Measurements from ENCODE around the gene AUNIP.
A peak's percentile ranks its signal among the peaks of the same experiment; 100 is the strongest.

AUNIP gene

GRCh38 chr1:25806418-25806817, 52.8 kb downstream of the AUNIP start:
- no peak for DNase-seq
- no peaks in the 10 kb centered on the region for H3K36me3 Mint-ChIP-seq (ENCODE audit: low read depth)
- H3K4me3 Mint-ChIP-seq: no peak overlapping the region
- no peaks in the 10 kb centered on the region for H3K27me3 Mint-ChIP-seq
- no peak for ATAC-seq
- H3K27ac Mint-ChIP-seq: no peak overlapping the region
- H3K9me3 Mint-ChIP-seq: no peaks in the 10 kb centered on the region
- H3K4me1 Mint-ChIP-seq: peaks cover 24% of the 10 kb centered on the region

GRCh38 chr1:25805863-25806225, 53.4 kb downstream of the AUNIP start:
- no peak for ATAC-seq
- H3K36me3 Mint-ChIP-seq (ENCODE audit: low read depth): no peaks in the 10 kb centered on the region
- H3K27me3 Mint-ChIP-seq: no peaks in the 10 kb centered on the region
- H3K27ac Mint-ChIP-seq: no peak overlapping the region
- H3K4me3 Mint-ChIP-seq: no peak overlapping the region
- H3K4me1 Mint-ChIP-seq: peaks cover 26% of the 10 kb centered on the region
- no peaks in the 10 kb centered on the region for H3K9me3 Mint-ChIP-seq
- DNase-seq: no peak

- Mint-ChIP-seq H3K27ac (no peak overlapping the region), H3K4me1 (peaks cover 30% of the 10 kb centered on the region), H3K27me3 (peaks cover 3% of the 10 kb centered on the region), H3K36me3 (ENCODE audit: low read depth) (no peaks in the 10 kb centered on the region), H3K4me3 (no peak overlapping the region), H3K9me3 (no peaks in the 10 kb centered on the region)
- DNase-seq: no peak
- no peak for ATAC-seq
Observed at GRCh38 chr1:25804964-25805862, 54.0 kb downstream of the AUNIP start.

GRCh38 chr1:25804244-25804963, 54.9 kb downstream of the AUNIP start:
- no peak overlapping the region for H3K4me3 Mint-ChIP-seq
- no peaks in the 10 kb centered on the region for H3K9me3 Mint-ChIP-seq
- H3K4me1 Mint-ChIP-seq: peaks cover 34% of the 10 kb centered on the region
- ATAC-seq (peak; percentile 50), DNase-seq (no peak)
- H3K36me3 Mint-ChIP-seq (ENCODE audit: low read depth): no peaks in the 10 kb centered on the region
- no peak overlapping the region for H3K27ac Mint-ChIP-seq
- H3K27me3 Mint-ChIP-seq: peaks cover 3% of the 10 kb centered on the region

GRCh38 chr1:25803368-25803767, 55.9 kb downstream of the AUNIP start:
- ATAC-seq (no peak), DNase-seq (no peak)
- no peaks in the 10 kb centered on the region for H3K9me3 Mint-ChIP-seq
- peaks cover 3% of the 10 kb centered on the region for H3K27me3 Mint-ChIP-seq
- no peaks in the 10 kb centered on the region for H3K36me3 Mint-ChIP-seq (ENCODE audit: low read depth)
- H3K4me3 Mint-ChIP-seq: no peak overlapping the region
- no peak overlapping the region for H3K27ac Mint-ChIP-seq
- peaks cover 38% of the 10 kb centered on the region for H3K4me1 Mint-ChIP-seq

GRCh38 chr1:25802915-25803314, 56.3 kb downstream of the AUNIP start:
- Mint-ChIP-seq H3K27ac (no peak overlapping the region), H3K4me3 (peak overlapping the region; percentile 3), H3K9me3 (no peaks in the 10 kb centered on the region), H3K4me1 (peaks cover 40% of the 10 kb centered on the region), H3K36me3 (ENCODE audit: low read depth) (no peaks in the 10 kb centered on the region), H3K27me3 (peaks cover 3% of the 10 kb centered on the region)
- DNase-seq (no peak), ATAC-seq (no peak)

GRCh38 chr1:25800703-25801377, 58.4 kb downstream of the AUNIP start:
- H3K27me3 Mint-ChIP-seq: peaks cover 3% of the 10 kb centered on the region
- peaks cover 59% of the 10 kb centered on the region for H3K4me1 Mint-ChIP-seq
- ATAC-seq (no peak), DNase-seq (no peak)
- no peak overlapping the region for H3K27ac Mint-ChIP-seq
- H3K4me3 Mint-ChIP-seq: peak overlapping the region; percentile 73
- H3K36me3 Mint-ChIP-seq (ENCODE audit: low read depth): no peaks in the 10 kb centered on the region
- no peaks in the 10 kb centered on the region for H3K9me3 Mint-ChIP-seq

GRCh38 chr1:25799935-25800702, 59.1 kb downstream of the AUNIP start, which contains the start of gene SELENON:
TSS of gene SELENON (plus strand) at chr1:25800193. CDS start at chr1:25800231, 38 bp downstream.
- DNase-seq: no peak
- H3K9me3 Mint-ChIP-seq: no peaks in the 10 kb centered on the region
- peaks cover 67% of the 10 kb centered on the region for H3K4me1 Mint-ChIP-seq
- peaks cover 3% of the 10 kb centered on the region for H3K27me3 Mint-ChIP-seq
- no peak within 1 kb of the TSS for H3K27ac Mint-ChIP-seq
- peak within 1 kb of the TSS; percentile 73 for H3K4me3 Mint-ChIP-seq
- no peaks in the 10 kb centered on the region for H3K36me3 Mint-ChIP-seq (ENCODE audit: low read depth)
- peak; percentile 9 for ATAC-seq

GRCh38 chr1:25799352-25799934, 59.8 kb downstream of the AUNIP start:
- Mint-ChIP-seq H3K27me3 (peaks cover 3% of the 10 kb centered on the region), H3K4me1 (peaks cover 64% of the 10 kb centered on the region), H3K36me3 (ENCODE audit: low read depth) (no peaks in the 10 kb centered on the region), H3K4me3 (peak overlapping the region; percentile 65), H3K27ac (no peak overlapping the region), H3K9me3 (no peaks in the 10 kb centered on the region)
- ATAC-seq: no peak
- DNase-seq: no peak

- Mint-ChIP-seq H3K4me3 (no peak overlapping the region), H3K4me1 (peaks cover 61% of the 10 kb centered on the region), H3K27ac (no peak overlapping the region), H3K27me3 (peaks cover 3% of the 10 kb centered on the region), H3K36me3 (ENCODE audit: low read depth) (no peaks in the 10 kb centered on the region), H3K9me3 (no peaks in the 10 kb centered on the region)
- no peak for DNase-seq
- no peak for ATAC-seq
Observed at GRCh38 chr1:25798666-25799351, 60.4 kb downstream of the AUNIP start.

GRCh38 chr1:25797939-25798338, 61.3 kb downstream of the AUNIP start:
- DNase-seq: peak; percentile 57
- Mint-ChIP-seq H3K27me3 (peaks cover 3% of the 10 kb centered on the region), H3K9me3 (no peaks in the 10 kb centered on the region), H3K27ac (no peak overlapping the region), H3K4me1 (peaks cover 56% of the 10 kb centered on the region), H3K4me3 (no peak overlapping the region), H3K36me3 (ENCODE audit: low read depth) (no peaks in the 10 kb centered on the region)
- ATAC-seq: no peak

- Mint-ChIP-seq H3K27ac (peak overlapping the region; percentile 61), H3K4me3 (peak overlapping the region; percentile 10), H3K4me1 (peaks cover 47% of the 10 kb centered on the region), H3K36me3 (ENCODE audit: low read depth) (no peaks in the 10 kb centered on the region), H3K27me3 (peaks cover 3% of the 10 kb centered on the region), H3K9me3 (no peaks in the 10 kb centered on the region)
- ATAC-seq (peak; percentile 42), DNase-seq (peak; percentile 92)
Observed at GRCh38 chr1:25796811-25797458, 62.3 kb downstream of the AUNIP start.

Measured in activated naive CD8-positive, alpha-beta T cell treated with anti-CD3 and anti-CD28 coated beads, Interleukin-2, amount 50 U/mL, for 24 hours (primary cell).